HUES64 (cell line): ENCODE results near the gene ABI3BP.

ENCODE experiments used
- H3K27ac ChIP-seq: 2 replicates; pipeline ENCODE4 v1.7.0; 2013; ENCODE audit warnings: low read depth, low read length, inconsistent platforms
- H3K27me3 ChIP-seq: 2 replicates; pipeline ENCODE4 v1.6.1; 2013; ENCODE audit warnings: mild to moderate bottlenecking, low read length; ENCODE audit not compliant: insufficient read depth
- H3K36me3 ChIP-seq: 2 replicates; pipeline ENCODE4 v1.6.1; 2013; ENCODE audit warnings: mild to moderate bottlenecking, low read length; ENCODE audit not compliant: insufficient read depth
- H3K4me1 ChIP-seq: 2 replicates; pipeline ENCODE4 v1.6.1; 2013; ENCODE audit warnings: mild to moderate bottlenecking, low read length, moderate library complexity; ENCODE audit not compliant: insufficient read depth
- H3K4me3 ChIP-seq: 2 replicates; pipeline ENCODE4 v1.5.1; 2013; ENCODE audit warnings: mild to moderate bottlenecking, low read length, moderate library complexity
- H3K9ac ChIP-seq: 2 replicates; pipeline ENCODE4 v1.6.1; 2013; ENCODE audit warnings: mild to moderate bottlenecking, low read depth, low read length
- H3K9me3 ChIP-seq: 2 replicates; pipeline ENCODE4 v1.6.1; 2013; ENCODE audit warnings: low read depth, low read length; ENCODE audit not compliant: insufficient read depth
- WGBS: fragments of 150-250, 120-280 bp; methylation state at CpG from one replicate; pipeline ENCODE4 v1.1.7; 2013; ENCODE audit warnings: missing lambda C conversion rate; 5-methylcytosine and 5-hydroxymethylcytosine counted together

Gene ABI3BP

GRCh38 chr3:100748967-100749366 lies 244.3 kb downstream of the ABI3BP start:
- Histone ChIP-seq H3K9ac (no peak overlapping the region), H3K27me3 (no peaks in the 10 kb centered on the region), H3K9me3 (no peaks in the 10 kb centered on the region), H3K4me1 (peaks cover 23% of the 10 kb centered on the region), H3K36me3 (peaks cover 89% of the 10 kb centered on the region), H3K27ac (no peak overlapping the region), H3K4me3 (no peak overlapping the region)
- WGBS: 83% methylated on average over 1 of the region's 2 CpGs

- peaks cover 18% of the 10 kb centered on the region for H3K4me1 ChIP-seq
- no peak overlapping the region for H3K9ac ChIP-seq
- peaks cover 97% of the 10 kb centered on the region for H3K36me3 ChIP-seq
- H3K4me3 ChIP-seq: no peak overlapping the region
- H3K9me3 ChIP-seq: no peaks in the 10 kb centered on the region
- no peak overlapping the region for H3K27ac ChIP-seq
- WGBS: 97% methylated on average over 6 of the region's 6 CpGs
- H3K27me3 ChIP-seq: no peaks in the 10 kb centered on the region
These were observed 245.0 kb downstream of the ABI3BP start for GRCh38 chr3:100748220-100748619.

- 89% methylated on average over 3 of the region's 3 CpGs for WGBS
- no peak overlapping the region for H3K9ac ChIP-seq
- H3K27me3 ChIP-seq: no peaks in the 10 kb centered on the region
- H3K27ac ChIP-seq: no peak overlapping the region
- H3K9me3 ChIP-seq: no peaks in the 10 kb centered on the region
- peaks cover 5% of the 10 kb centered on the region; the same call in 1 of the 2 replicates for H3K4me1 ChIP-seq
- H3K4me3 ChIP-seq: no peak overlapping the region
- H3K36me3 ChIP-seq: peaks cover 100% of the 10 kb centered on the region
These were observed 247.1 kb downstream of the ABI3BP start for GRCh38 chr3:100746092-100746491.

GRCh38 chr3:100745617-100746016 lies 247.6 kb downstream of the ABI3BP start:
- Histone ChIP-seq H3K36me3 (peaks cover 100% of the 10 kb centered on the region), H3K9me3 (no peaks in the 10 kb centered on the region), H3K4me1 (peaks cover 5% of the 10 kb centered on the region; the same call in 1 of the 2 replicates), H3K4me3 (no peak overlapping the region), H3K9ac (no peak overlapping the region), H3K27me3 (no peaks in the 10 kb centered on the region), H3K27ac (no peak overlapping the region)

- H3K4me3 ChIP-seq: no peak overlapping the region
- no peaks in the 10 kb centered on the region for H3K9me3 ChIP-seq
- no peak overlapping the region for H3K9ac ChIP-seq
- H3K27ac ChIP-seq: no peak overlapping the region
- 100% methylated on average over 2 of the region's 2 CpGs for WGBS
- H3K36me3 ChIP-seq: peaks cover 100% of the 10 kb centered on the region
- H3K27me3 ChIP-seq: no peaks in the 10 kb centered on the region
- peaks cover 5% of the 10 kb centered on the region; the same call in 1 of the 2 replicates for H3K4me1 ChIP-seq
These were observed 248.6 kb downstream of the ABI3BP start for GRCh38 chr3:100744671-100745070.

GRCh38 chr3:100743535-100743934 lies 249.7 kb downstream of the ABI3BP start:
- 97% methylated on average over 3 of the region's 3 CpGs for WGBS
- Histone ChIP-seq H3K4me1 (peaks cover 5% of the 10 kb centered on the region; the same call in 1 of the 2 replicates), H3K27me3 (no peaks in the 10 kb centered on the region), H3K9ac (no peak overlapping the region), H3K9me3 (no peaks in the 10 kb centered on the region), H3K4me3 (no peak overlapping the region), H3K36me3 (peaks cover 100% of the 10 kb centered on the region), H3K27ac (no peak overlapping the region)

GRCh38 chr3:100740207-100740606 lies 253.0 kb downstream of the ABI3BP start:
- Histone ChIP-seq H3K4me1 (peaks cover 22% of the 10 kb centered on the region), H3K4me3 (no peak overlapping the region), H3K27me3 (no peaks in the 10 kb centered on the region), H3K36me3 (peaks cover 97% of the 10 kb centered on the region), H3K27ac (no peak overlapping the region), H3K9me3 (no peaks in the 10 kb centered on the region), H3K9ac (no peak overlapping the region)
- 83% methylated on average over 1 of the region's 1 CpG for WGBS

- Histone ChIP-seq H3K27me3 (no peaks in the 10 kb centered on the region), H3K9me3 (no peaks in the 10 kb centered on the region), H3K36me3 (peaks cover 97% of the 10 kb centered on the region), H3K4me1 (peaks cover 42% of the 10 kb centered on the region), H3K9ac (no peak overlapping the region), H3K4me3 (no peak overlapping the region), H3K27ac (peak overlapping the region; percentile 19; the same call in 1 of the 2 replicates)
- whole genome bisulfite sequencing: no CpG with 5 or more reads among the region's 2 CpGs
These were observed 255.9 kb downstream of the ABI3BP start for GRCh38 chr3:100737334-100737733.

- H3K4me3 ChIP-seq: no peak overlapping the region
- H3K9me3 ChIP-seq: no peaks in the 10 kb centered on the region
- peaks cover 55% of the 10 kb centered on the region for H3K4me1 ChIP-seq
- H3K27ac ChIP-seq: no peak overlapping the region
- H3K9ac ChIP-seq: no peak overlapping the region
- 94% methylated on average over 2 of the region's 3 CpGs for WGBS
- peaks cover 94% of the 10 kb centered on the region for H3K36me3 ChIP-seq
- H3K27me3 ChIP-seq: no peaks in the 10 kb centered on the region
These were observed 260.8 kb downstream of the ABI3BP start for GRCh38 chr3:100732435-100732834.

GRCh38 chr3:100730524-100730923 lies 262.7 kb downstream of the ABI3BP start:
- Histone ChIP-seq H3K4me1 (peaks cover 37% of the 10 kb centered on the region), H3K9me3 (no peaks in the 10 kb centered on the region), H3K27ac (no peak overlapping the region), H3K9ac (no peak overlapping the region), H3K27me3 (no peaks in the 10 kb centered on the region), H3K36me3 (peaks cover 97% of the 10 kb centered on the region), H3K4me3 (no peak overlapping the region)
- WGBS: 77% methylated on average over 3 of the region's 3 CpGs

GRCh38 chr3:100726706-100727105 lies 266.5 kb downstream of the ABI3BP start:
- Histone ChIP-seq H3K9ac (no peak overlapping the region), H3K27me3 (no peaks in the 10 kb centered on the region), H3K9me3 (no peaks in the 10 kb centered on the region), H3K4me3 (no peak overlapping the region), H3K27ac (no peak overlapping the region), H3K36me3 (peaks cover 95% of the 10 kb centered on the region), H3K4me1 (peaks cover 11% of the 10 kb centered on the region; the same call in 1 of the 2 replicates)
- 89% methylated on average over 1 of the region's 1 CpG for WGBS

- Histone ChIP-seq H3K4me1 (peaks cover 10% of the 10 kb centered on the region; the same call in 1 of the 2 replicates), H3K4me3 (no peak overlapping the region), H3K9ac (no peak overlapping the region), H3K36me3 (peaks cover 95% of the 10 kb centered on the region), H3K27me3 (no peaks in the 10 kb centered on the region), H3K9me3 (no peaks in the 10 kb centered on the region), H3K27ac (no peak overlapping the region)
- WGBS: 95% methylated on average over 3 of the region's 3 CpGs
These were observed 267.2 kb downstream of the ABI3BP start for GRCh38 chr3:100725935-100726513.
